SK-N-MC (cell line): ENCODE measurements around the gene SMIM1.

ENCODE experiments used
- EZH2 ChIP-seq: fragments of 200-600 bp; sonication (generic); IDR thresholded peaks from one replicate; pipeline ENCODE4 v1.6.1; 2017; ENCODE audit warnings: antibody characterized with exemption
- POLR2AphosphoS5 ChIP-seq: IDR thresholded peaks from 2 replicates; pipeline ENCODE4 v1.6.1; 2012; ENCODE audit warnings: mild to moderate bottlenecking, low read depth, low read length, borderline replicate concordance

GRCh38 chr1:3805038-3805437, 32.5 kb downstream of the SMIM1 start:
- TF ChIP-seq EZH2 (no peak), POLR2AphosphoS5 (no peak)
